Right cardiac atrium (tissue), 5 donors: ENCODE results near the gene TP73. TPM values are rescaled to one million over a fixed set of nuclear protein-coding genes. Genes with fewer than 3 reads are reported as not detected.

Experiments
- ATAC-seq, 2 donors: fragments of 200-7000 bp; cut with Tn5 transposase; one replicate each; pipeline versions ENCODE4 v1.8.0 to v1.9.1; 2020; ENCODE audit warnings: moderate library complexity in 2 of 2, mild to moderate bottlenecking in 1 of 2
- DNase-seq, 3 donors: peaks; one replicate each; pipeline ENCODE4 v3.0.0-alpha.2; 2020
- H3K27ac ChIP-seq: one replicate; pipeline ENCODE4 v1.5.1; 2013; ENCODE audit warnings: mild to moderate bottlenecking, low read length, control low read depth, moderate library complexity
- H3K27me3 ChIP-seq: one replicate; pipeline ENCODE4 v1.6.1; 2013; ENCODE audit not compliant: control insufficient read depth, insufficient read depth
- H3K4me1 ChIP-seq: one replicate; pipeline ENCODE4 v1.6.1; 2013; ENCODE audit warnings: low read length; ENCODE audit not compliant: control insufficient read depth, insufficient read depth
- H3K4me3 ChIP-seq: one replicate; pipeline ENCODE4 v1.5.1; 2013; ENCODE audit warnings: low read length, control low read depth
- H3K9me3 ChIP-seq: one replicate; pipeline ENCODE4 v1.6.1; 2013; ENCODE audit warnings: low read length; ENCODE audit not compliant: control insufficient read depth
- WGBS: extraction: QIAGEN DNeasy Blood & Tissue Kit; methylation state at CpG from one replicate; pipeline ENCODE4 v1.1.7; 2013; 5-methylcytosine and 5-hydroxymethylcytosine counted together
- intact Hi-C, 4 donors: fragments of 100-400 bp; cut with DNase I; formaldehyde crosslinking; loops; one replicate each; pipeline versions ENCODE4 v1.11.0 to v1.14.0; 2022 to 2023
- long read RNA-seq, 4 donors: library from polyadenylated mRNA; unstranded; transcript quantifications; one replicate each; pipeline ENCODE4 v2.0.0, GENCODE V29; 2020 to 2021
- polyA plus RNA-seq: library from polyadenylated mRNA; stranded (reverse); fragments of 200-250 nt; gene quantifications from one replicate; pipeline ENCODE4 v1.2.3, GENCODE V29; 2013
- total RNA-seq, 4 donors: library from RNA; stranded (reverse); fragmentation: NEBNext Ultra II Directional; extraction: Animal tissue kit (Norgen Biotek cat#: 25700); gene quantifications; one replicate each; pipeline ENCODE4 v1.2.1, GENCODE V29; 2021
- donor health status: healthy with polysubstance abuse.
- donor health status: DM: no; HTN: yes; CAD: no.
- donor health status: DM: no; HTN: no; CAD: no.
- donor health status: DM: no; HTN: yes; CAD: no; lungs with severe emphysema.
- donor health status: DM: yes; HTN: yes; CAD: no.

The TP73 gene
- total RNA-seq, result under 1 TPM in 1 of 4 donors, not detected in 3; 0.18 TPM
- polyA plus RNA-seq, result 0.07 TPM
- long read RNA-seq, donor 1, result 0 reads
- long read RNA-seq, donor 2, partial matches to known transcripts, result 0 of 1 reads
- long read RNA-seq, donor 2, other reads (novel, unspliced or antisense), result 1 of 1 reads
- long read RNA-seq, donor 3, result 0 reads
- long read RNA-seq, donor 4, result 0 reads

- intact Hi-C loops, result no loop called here
Observed at GRCh38 chr1:3651930-3652547, at the start of gene TP73. TSS of gene TP73 (plus strand) at chr1:3652516. CDS start at chr1:3682366, 29,850 bp downstream.

GRCh38 chr1:3603156-3603555, 49.2 kb upstream of the TP73 start:
- intact Hi-C loops, result no loop called here

More at GRCh38 chr1:3651930-3652547, at the start of gene TP73:
- H3K4me3 ChIP-seq, result peak within 1 kb of the TSS; percentile 8
- no peaks in the 10 kb centered on the region for H3K4me1 ChIP-seq
- H3K27me3 ChIP-seq, result no peaks in the 10 kb centered on the region
- no peak within 1 kb of the TSS for H3K27ac ChIP-seq
- DNase-seq (peak in 2 of 3 donors; percentile 69 to 71), ATAC-seq (peak; percentile 7 to 8)
- whole genome bisulfite sequencing, result under 1% methylated on average over 80 of the region's 80 CpGs
- no peaks in the 10 kb centered on the region for H3K9me3 ChIP-seq

GRCh38 chr1:3603571-3604467, 48.5 kb upstream of the TP73 start:
- no peaks in the 10 kb centered on the region for H3K9me3 ChIP-seq
- H3K4me1 ChIP-seq, result no peaks in the 10 kb centered on the region
- intact Hi-C loops, result no loop called here
- H3K27me3 ChIP-seq, result no peaks in the 10 kb centered on the region
- 78% methylated on average over 29 of the region's 29 CpGs for WGBS
- ATAC-seq (no peak), DNase-seq (peak in 1 of 3 donors; percentile 40)
- H3K4me3 ChIP-seq, result no peak overlapping the region
- no peak overlapping the region for H3K27ac ChIP-seq

More at GRCh38 chr1:3603156-3603555, 49.2 kb upstream of the TP73 start:
- Histone ChIP-seq H3K9me3 (no peaks in the 10 kb centered on the region), H3K27ac (no peak overlapping the region), H3K27me3 (no peaks in the 10 kb centered on the region), H3K4me3 (no peak overlapping the region), H3K4me1 (peaks cover 3% of the 10 kb centered on the region)
- no peak for ATAC-seq
- no peak for DNase-seq
- 94% methylated on average over 11 of the region's 11 CpGs for WGBS

- WGBS, result 88% methylated on average over 8 of the region's 8 CpGs
Observed at GRCh38 chr1:3604468-3604974, 47.8 kb upstream of the TP73 start.

GRCh38 chr1:3604997-3605823, 47.1 kb upstream of the TP73 start:
- no peak overlapping the region for H3K27ac ChIP-seq
- H3K4me1 ChIP-seq, result no peaks in the 10 kb centered on the region
- DNase-seq (no peak), ATAC-seq (no peak)
- no peaks in the 10 kb centered on the region for H3K9me3 ChIP-seq
- intact Hi-C loops, result no loop called here
- no peaks in the 10 kb centered on the region for H3K27me3 ChIP-seq
- 82% methylated on average over 7 of the region's 7 CpGs for WGBS
- no peak overlapping the region for H3K4me3 ChIP-seq

More at GRCh38 chr1:3604468-3604974, 47.8 kb upstream of the TP73 start:
- intact Hi-C loops, result no loop called here
- no peak for ATAC-seq
- H3K27me3 ChIP-seq, result no peaks in the 10 kb centered on the region
- no peak overlapping the region for H3K4me3 ChIP-seq
- DNase-seq, result peak in 1 of 3 donors; percentile 20
- no peak overlapping the region for H3K27ac ChIP-seq
- no peaks in the 10 kb centered on the region for H3K4me1 ChIP-seq
- no peaks in the 10 kb centered on the region for H3K9me3 ChIP-seq

GRCh38 chr1:3606779-3607702, 45.3 kb upstream of the TP73 start:
- no peak for ATAC-seq
- 88% methylated on average over 23 of the region's 23 CpGs for WGBS
- no peak overlapping the region for H3K4me3 ChIP-seq

GRCh38 chr1:3607703-3608065, 44.6 kb upstream of the TP73 start:
- H3K27me3 ChIP-seq, result no peaks in the 10 kb centered on the region
- intact Hi-C loops, result no loop called here
- 88% methylated on average over 18 of the region's 18 CpGs for WGBS
- no peaks in the 10 kb centered on the region for H3K9me3 ChIP-seq
- no peak overlapping the region for H3K27ac ChIP-seq
- no peaks in the 10 kb centered on the region for H3K4me1 ChIP-seq
- DNase-seq (peak in 1 of 3 donors; percentile 33), ATAC-seq (no peak)
- no peak overlapping the region for H3K4me3 ChIP-seq

More at GRCh38 chr1:3606779-3607702, 45.3 kb upstream of the TP73 start:
- DNase-seq, result peak in 1 of 3 donors; percentile 34
- Histone ChIP-seq H3K27ac (no peak overlapping the region), H3K9me3 (no peaks in the 10 kb centered on the region), H3K27me3 (no peaks in the 10 kb centered on the region), H3K4me1 (no peaks in the 10 kb centered on the region)
- intact Hi-C loops, result no loop called here

GRCh38 chr1:3608154-3608553, 44.2 kb upstream of the TP73 start:
- Histone ChIP-seq H3K27me3 (no peaks in the 10 kb centered on the region), H3K9me3 (no peaks in the 10 kb centered on the region)
- intact Hi-C loops, result no loop called here

GRCh38 chr1:3609016-3609768, 43.1 kb upstream of the TP73 start:
- no peaks in the 10 kb centered on the region for H3K9me3 ChIP-seq
- ATAC-seq (no peak), DNase-seq (peak in 1 of 3 donors; percentile 52)
- H3K27me3 ChIP-seq, result no peaks in the 10 kb centered on the region
- 82% methylated on average over 22 of the region's 22 CpGs for WGBS
- intact Hi-C loops, result no loop called here
- H3K4me1 ChIP-seq, result no peaks in the 10 kb centered on the region
- no peak overlapping the region for H3K27ac ChIP-seq
- no peak overlapping the region for H3K4me3 ChIP-seq

More at GRCh38 chr1:3608154-3608553, 44.2 kb upstream of the TP73 start:
- Histone ChIP-seq H3K4me3 (no peak overlapping the region), H3K4me1 (no peaks in the 10 kb centered on the region), H3K27ac (no peak overlapping the region)
- ATAC-seq, result no peak
- peak in 1 of 3 donors; percentile 12 for DNase-seq
- WGBS, result 94% methylated on average over 7 of the region's 7 CpGs
